Smooth muscle cell (in vitro differentiated cells): ENCODE measurements around the gene DGKI. TPM values are rescaled to one million over a fixed set of nuclear protein-coding genes. Genes with fewer than 3 reads are reported as not detected.

ENCODE experiments used
- DNase-seq: peaks from one replicate; lab custom pipeline; 2025; ENCODE audit not compliant: unreplicated experiment; lab: John Stamatoyannopoulos, UW
- H2AFZ ChIP-seq: fragments of 200-600 bp; sonication (generic); 2 replicates; pipeline ENCODE4 v1.6.0; 2016; ENCODE audit warnings: antibody characterized with exemption, low read depth, mild to moderate bottlenecking
- H3F3A ChIP-seq: fragments of 200-600 bp; sonication (generic); 2 replicates; pipeline ENCODE4 v1.6.0; 2017; ENCODE audit warnings: antibody characterized with exemption, low read depth
- H3K27ac ChIP-seq: fragments of 200-600 bp; sonication (generic); 2 replicates; pipeline ENCODE4 v1.5.1; 2016; ENCODE audit warnings: low read depth, mild to moderate bottlenecking
- H3K27me3 ChIP-seq: fragments of 200-600 bp; sonication (generic); 2 replicates; pipeline ENCODE4 v1.6.1; 2016; ENCODE audit warnings: low read depth, mild to moderate bottlenecking
- H3K36me3 ChIP-seq: fragments of 200-600 bp; sonication (generic); 2 replicates; pipeline ENCODE4 v1.5.1; 2016; ENCODE audit warnings: low read depth
- H3K4me1 ChIP-seq: fragments of 200-600 bp; sonication (generic); 2 replicates; pipeline ENCODE4 v1.5.1; 2016; ENCODE audit warnings: low read depth
- H3K4me2 ChIP-seq: fragments of 200-600 bp; sonication (generic); 2 replicates; pipeline ENCODE4 v1.6.0; 2016; ENCODE audit warnings: mild to moderate bottlenecking
- H3K4me3 ChIP-seq: fragments of 200-600 bp; sonication (generic); 2 replicates; pipeline ENCODE4 v1.5.1; 2016; ENCODE audit warnings: mild to moderate bottlenecking
- H3K79me2 ChIP-seq: fragments of 200-600 bp; sonication (generic); 2 replicates; pipeline ENCODE4 v1.6.0; 2016; ENCODE audit warnings: low read depth, mild to moderate bottlenecking
- H3K9ac ChIP-seq: fragments of 200-600 bp; sonication (generic); 2 replicates; pipeline ENCODE4 v1.6.0; 2016; ENCODE audit warnings: low read depth
- H3K9me3 ChIP-seq: fragments of 200-600 bp; sonication (generic); replicated peaks from 2 replicates; pipeline ENCODE4 v1.5.1; 2016; ENCODE audit warnings: low read depth
- H4K20me1 ChIP-seq: fragments of 200-600 bp; sonication (generic); 2 replicates; pipeline ENCODE4 v1.6.0; 2016; ENCODE audit warnings: low read depth
- WGBS: methylation state at CpG from one replicate; pipeline ENCODE4 v1.1.7; 2016; ENCODE audit warnings: low lambda C conversion rate; 5-methylcytosine and 5-hydroxymethylcytosine counted together
- polyA plus RNA-seq: library from polyadenylated mRNA; unstranded; fragments of >200 nt; fragmentation: Nextera tagmentation; extraction: Ambion mirVana; gene quantifications from 2 replicates; pipeline ENCODE4 v1.2.1, GENCODE V29; 2016
- total RNA-seq: library from RNA; depleted of rRNA; stranded (reverse); fragments of >200 nt; gene quantifications from 2 replicates; pipeline ENCODE4 v1.2.3, GENCODE V29; 2014
- TF ChIP-seq, protein P1 (sequence below): fragments of 200-600 bp; sonication (generic); IDR thresholded peaks from 2 replicates; pipeline ENCODE4 v1.5.1; 2017; ENCODE audit warnings: borderline replicate concordance, mild to moderate bottlenecking, antibody characterized with exemption; ENCODE audit not compliant: insufficient read depth, poor library complexity, severe bottlenecking

DGKI gene
- total and polyA plus RNA-seq, 2 experiments from 2014 or later: 2.5 to 6.2 TPM

DNA sequence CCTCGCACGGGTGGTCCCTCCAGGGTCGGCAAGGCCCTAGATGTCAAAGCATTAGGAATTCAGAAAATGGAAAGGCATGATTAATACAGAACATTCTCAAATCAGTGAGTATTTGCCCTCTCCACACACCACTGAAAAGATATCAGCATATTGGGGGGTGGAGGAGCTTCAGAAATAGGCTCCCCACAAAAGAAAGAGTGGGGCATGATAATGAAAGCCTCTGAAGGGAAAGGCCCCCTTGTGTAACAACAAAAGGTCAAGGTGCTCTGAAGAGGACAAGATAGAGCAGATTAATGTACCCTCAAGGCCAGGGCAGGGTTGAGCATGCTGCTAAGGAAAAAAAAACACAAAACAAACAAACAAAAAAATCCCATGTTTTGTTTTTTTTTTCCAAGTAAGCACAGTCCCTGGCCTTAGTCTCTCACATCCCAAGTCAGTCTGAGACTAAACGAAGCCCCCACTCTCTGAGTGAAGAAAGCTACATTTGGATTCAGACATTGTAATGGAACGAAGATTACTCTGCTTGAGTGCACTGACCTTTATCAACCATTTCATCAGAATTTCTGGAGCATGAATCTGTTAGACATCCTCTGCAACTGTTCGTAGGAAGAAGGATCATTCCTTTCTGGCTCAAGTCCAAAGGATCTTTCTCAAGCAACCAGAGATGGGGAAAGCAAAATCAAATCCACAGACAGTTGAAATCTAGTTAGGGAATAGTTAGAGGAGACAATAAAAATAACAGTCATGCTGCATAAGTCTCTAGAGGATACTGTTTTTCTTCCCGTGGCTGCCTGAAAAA lies 27.4 kb upstream of the DGKI start:
- H3K36me3 ChIP-seq: no peaks in the 10 kb centered on the region
- no peaks in the 10 kb centered on the region for H4K20me1 ChIP-seq
- H3K9me3 ChIP-seq: no peaks in the 10 kb centered on the region
- H3K4me2 ChIP-seq: peak overlapping the region; percentile 32
- no peak overlapping the region for H2AFZ ChIP-seq
- 51% methylated on average over 7 of the region's 7 CpGs for WGBS
- no peaks in the 10 kb centered on the region for H3K79me2 ChIP-seq
- H3K4me1 ChIP-seq: peaks cover 33% of the 10 kb centered on the region
- no peak for DNase-seq
- H3K4me3 ChIP-seq: no peak overlapping the region
- H3K27me3 ChIP-seq: no peaks in the 10 kb centered on the region
- peak overlapping the region; percentile 87 for H3K9ac ChIP-seq
- H3F3A ChIP-seq: peaks cover 18% of the 10 kb centered on the region
- TF ChIP-seq, protein P1, sequence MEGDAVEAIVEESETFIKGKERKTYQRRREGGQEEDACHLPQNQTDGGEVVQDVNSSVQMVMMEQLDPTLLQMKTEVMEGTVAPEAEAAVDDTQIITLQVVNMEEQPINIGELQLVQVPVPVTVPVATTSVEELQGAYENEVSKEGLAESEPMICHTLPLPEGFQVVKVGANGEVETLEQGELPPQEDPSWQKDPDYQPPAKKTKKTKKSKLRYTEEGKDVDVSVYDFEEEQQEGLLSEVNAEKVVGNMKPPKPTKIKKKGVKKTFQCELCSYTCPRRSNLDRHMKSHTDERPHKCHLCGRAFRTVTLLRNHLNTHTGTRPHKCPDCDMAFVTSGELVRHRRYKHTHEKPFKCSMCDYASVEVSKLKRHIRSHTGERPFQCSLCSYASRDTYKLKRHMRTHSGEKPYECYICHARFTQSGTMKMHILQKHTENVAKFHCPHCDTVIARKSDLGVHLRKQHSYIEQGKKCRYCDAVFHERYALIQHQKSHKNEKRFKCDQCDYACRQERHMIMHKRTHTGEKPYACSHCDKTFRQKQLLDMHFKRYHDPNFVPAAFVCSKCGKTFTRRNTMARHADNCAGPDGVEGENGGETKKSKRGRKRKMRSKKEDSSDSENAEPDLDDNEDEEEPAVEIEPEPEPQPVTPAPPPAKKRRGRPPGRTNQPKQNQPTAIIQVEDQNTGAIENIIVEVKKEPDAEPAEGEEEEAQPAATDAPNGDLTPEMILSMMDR: no peak
- peak overlapping the region; percentile 97 for H3K27ac ChIP-seq

DNA sequence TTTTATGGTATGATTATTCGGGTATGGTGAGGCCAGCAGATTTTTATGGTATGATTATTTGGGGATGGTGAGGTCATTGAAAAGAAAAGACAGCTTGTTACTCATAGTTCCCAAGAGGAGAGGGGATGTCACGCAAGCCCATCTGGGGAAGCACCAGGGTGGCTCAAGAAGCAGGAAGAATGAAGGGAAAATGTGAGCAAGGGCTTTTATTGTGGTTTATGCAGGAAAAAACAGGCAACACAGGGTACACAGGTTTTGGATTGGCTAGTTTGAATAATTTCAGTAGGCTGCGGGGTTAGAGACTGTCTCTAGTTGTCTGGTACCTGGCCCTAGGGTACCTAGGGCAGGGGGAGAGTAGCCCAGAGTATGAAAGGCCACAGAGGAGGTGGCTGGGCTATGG lies 26.8 kb upstream of the DGKI start:
- no peaks in the 10 kb centered on the region for H3K36me3 ChIP-seq
- no peak overlapping the region for H2AFZ ChIP-seq
- DNase-seq: no peak
- H3K27ac ChIP-seq: peak overlapping the region; percentile 97
- peaks cover 26% of the 10 kb centered on the region for H3K4me1 ChIP-seq
- H3K4me3 ChIP-seq: no peak overlapping the region
- H3F3A ChIP-seq: peaks cover 18% of the 10 kb centered on the region
- H3K4me2 ChIP-seq: peak overlapping the region; percentile 32
- WGBS: 56% methylated on average over 3 of the region's 3 CpGs
- H4K20me1 ChIP-seq: no peaks in the 10 kb centered on the region
- H3K79me2 ChIP-seq: no peaks in the 10 kb centered on the region
- H3K27me3 ChIP-seq: no peaks in the 10 kb centered on the region
- TF ChIP-seq, protein P1: no peak
- no peaks in the 10 kb centered on the region for H3K9me3 ChIP-seq
- peak overlapping the region; percentile 87 for H3K9ac ChIP-seq

DNA sequence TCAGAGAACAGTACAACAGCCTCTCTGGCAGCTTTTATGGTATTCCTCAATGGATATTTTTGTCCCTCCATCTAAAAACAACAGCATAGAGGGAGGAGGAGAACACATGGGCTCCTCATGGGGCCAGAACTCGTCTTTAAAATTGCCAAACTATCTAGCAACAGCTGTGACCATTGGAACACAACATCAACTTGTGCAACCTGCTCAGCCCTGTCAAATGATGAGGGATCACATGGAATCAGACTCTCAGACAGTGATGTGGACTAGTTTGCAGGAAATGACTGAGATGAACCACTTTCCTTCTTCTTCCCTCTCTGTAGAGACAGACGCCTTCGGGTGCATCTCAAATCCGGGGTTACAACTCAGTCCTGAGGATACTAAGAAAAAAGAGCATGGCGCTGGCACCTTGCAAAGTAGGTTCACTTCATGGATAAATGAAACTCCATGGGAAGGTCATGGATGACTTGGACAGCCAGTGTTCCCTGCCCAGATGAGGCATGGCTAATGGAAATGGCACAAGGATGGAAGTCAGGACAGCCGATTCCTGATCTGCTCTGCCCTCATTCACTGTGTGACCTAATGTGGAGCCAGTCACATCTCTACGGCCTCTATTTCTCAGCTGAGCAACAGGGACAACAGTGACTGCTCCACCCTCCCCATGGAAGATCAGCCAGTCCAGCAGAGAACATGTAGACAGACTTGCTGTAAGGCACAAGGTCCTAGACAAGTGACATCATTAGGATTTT lies 24.6 kb upstream of the DGKI start:
- H3K9ac ChIP-seq: no peak overlapping the region
- H3K27ac ChIP-seq: peak overlapping the region; percentile 74
- H3K9me3 ChIP-seq: no peaks in the 10 kb centered on the region
- H3K4me2 ChIP-seq: no peak overlapping the region
- H3F3A ChIP-seq: peaks cover 13% of the 10 kb centered on the region
- H3K36me3 ChIP-seq: peaks cover 13% of the 10 kb centered on the region
- WGBS: 95% methylated on average over 7 of the region's 7 CpGs
- H3K79me2 ChIP-seq: no peaks in the 10 kb centered on the region
- H3K4me1 ChIP-seq: peaks cover 14% of the 10 kb centered on the region
- H3K27me3 ChIP-seq: no peaks in the 10 kb centered on the region
- no peak overlapping the region for H2AFZ ChIP-seq
- TF ChIP-seq, protein P1: no peak
- no peak overlapping the region for H3K4me3 ChIP-seq
- H4K20me1 ChIP-seq: no peaks in the 10 kb centered on the region
- no peak for DNase-seq
